H1 (cell line): ENCODE data around the gene TAS2R38. TPM values are rescaled to one million over a fixed set of nuclear protein-coding genes. Genes with fewer than 3 reads are reported as not detected.

ENCODE experiments used
- CTCF ChIA-PET: fragments of 300-600 bp; sonication (Branson Sonifier 250); formaldehyde crosslinking; loops from one replicate; lab custom pipeline; 2021; ENCODE audit not compliant: partially characterized antibody; lab: Charles Lee
- POLR2A ChIA-PET: fragments of 300-600 bp; sonication (Branson Sonifier 250); formaldehyde crosslinking; loops from one replicate; lab custom pipeline; 2021; ENCODE audit warnings: inconsistent platforms; ENCODE audit not compliant: partially characterized antibody; lab: Charles Lee
- DNase-seq, 2 experiments: peaks; one replicate each; pipeline versions ENCODE4 v3.0.0 to v3.0.0-alpha.2; 2010 to 2022; ENCODE audit warnings: low spot score in 2 of 2, low read depth in 1 of 2, mixed read lengths in 1 of 2
- FAIRE-seq: peaks from 2 replicates; lab custom pipeline; 2011; peaks lifted over from hg19 to GRCh38; lab: Jason Lieb, UNC
- H2AFZ ChIP-seq: 2 replicates; pipeline ENCODE4 v1.8.1; 2012; ENCODE audit warnings: low read length, inconsistent platforms
- H2AK5ac ChIP-seq: 2 replicates; pipeline ENCODE4 v1.6.1; 2013; ENCODE audit warnings: low read depth, low read length
- H2BK120ac ChIP-seq: replicated peaks from 2 replicates; pipeline ENCODE3; 2013; ENCODE audit warnings: low read depth, low read length, inconsistent platforms
- H2BK12ac ChIP-seq: 2 replicates; pipeline ENCODE4 v1.6.1; 2013; ENCODE audit warnings: low read depth, low read length
- H2BK15ac ChIP-seq: 2 replicates; pipeline ENCODE4 v1.6.1; 2013; ENCODE audit warnings: low read length
- H2BK20ac ChIP-seq: 2 replicates; pipeline ENCODE4 v1.6.1; 2013; ENCODE audit warnings: low read length
- H2BK5ac ChIP-seq: 2 replicates; pipeline ENCODE4 v1.6.1; 2013; ENCODE audit warnings: low read depth, low read length
- H3K14ac ChIP-seq: 2 replicates; pipeline ENCODE4 v1.6.1; 2013; ENCODE audit warnings: inconsistent platforms; ENCODE audit not compliant: insufficient read length
- H3K18ac ChIP-seq: 2 replicates; pipeline ENCODE4 v1.6.1; 2013; ENCODE audit warnings: low read length; ENCODE audit errors: extremely low read depth
- H3K23ac ChIP-seq: 2 replicates; pipeline ENCODE4 v1.6.1; 2013; ENCODE audit warnings: inconsistent platforms; ENCODE audit not compliant: insufficient read length
- H3K23me2 ChIP-seq: 2 replicates; pipeline ENCODE4 v1.6.1; 2013; ENCODE audit warnings: low read depth, low read length
- H3K27ac ChIP-seq: 2 replicates; pipeline ENCODE4 v1.6.1; 2011; ENCODE audit warnings: low read depth, low read length, inconsistent platforms
- H3K27me3 ChIP-seq, 4 experiments: replicated peaks in 1 of 4; 1 replicate in 1 of 4; 2 replicates in 3 of 4; pipeline versions ENCODE4 v1.6.1 to v1.8.1; 2011 to 2013; ENCODE audit warnings: low read length in 3 of 4, mild to moderate bottlenecking in 3 of 4, inconsistent platforms in 2 of 4, mixed read lengths in 2 of 4, moderate library complexity in 1 of 4; ENCODE audit not compliant: control insufficient read depth in 3 of 4, insufficient read depth in 3 of 4; ENCODE audit errors: extremely low read depth in 1 of 4
- H3K36me3 ChIP-seq, 4 experiments: 2 replicates each; pipeline versions ENCODE4 v1.6.1 to v1.8.1; 2011 to 2013; ENCODE audit warnings: mild to moderate bottlenecking in 4 of 4, low read length in 3 of 4, moderate library complexity in 2 of 4, control low read depth in 1 of 4, inconsistent platforms in 1 of 4; ENCODE audit not compliant: insufficient read depth in 4 of 4, control insufficient read depth in 2 of 4
- H3K4ac ChIP-seq: replicated peaks from 2 replicates; pipeline ENCODE3; 2013; ENCODE audit warnings: low read length, low read depth, mixed read lengths, inconsistent platforms; ENCODE audit not compliant: insufficient read length
- H3K4me1 ChIP-seq, 4 experiments: replicated peaks in 1 of 4; 1 replicate in 1 of 4; 2 replicates in 3 of 4; pipeline versions ENCODE4 v1.6.1 to v1.8.1; 2011 to 2013; ENCODE audit warnings: low read length in 3 of 4, inconsistent platforms in 2 of 4, mixed read lengths in 1 of 4; ENCODE audit not compliant: insufficient read depth in 4 of 4, control insufficient read depth in 3 of 4
- H3K4me2 ChIP-seq, 2 experiments: 2 replicates each; pipeline versions ENCODE4 v1.6.1 to v1.8.1; 2011 to 2013; ENCODE audit warnings: low read depth in 2 of 2, low read length in 2 of 2, control low read depth in 1 of 2, inconsistent platforms in 1 of 2, mild to moderate bottlenecking in 1 of 2; ENCODE audit not compliant: insufficient read depth in 1 of 2
- H3K4me3 ChIP-seq, 4 experiments: fragments of 200-600, 300-600 bp in 1 of 4; sonication (generic), shearing (Covaris generic), sonication (Bioruptor Twin) in 1 of 4; 2 replicates each; pipeline versions ENCODE4 v1.5.1 to v1.8.1; 2011 to 2016; ENCODE audit warnings: low read length in 4 of 4, low read depth in 3 of 4, control low read depth in 2 of 4, inconsistent platforms in 2 of 4, mild to moderate bottlenecking in 2 of 4, mixed read lengths in 1 of 4, moderate library complexity in 1 of 4; ENCODE audit not compliant: insufficient read depth in 2 of 4; ENCODE audit errors: extremely low read depth in 1 of 4
- H3K56ac ChIP-seq: replicated peaks from 2 replicates; pipeline ENCODE3; 2013; ENCODE audit warnings: low read depth, mild to moderate bottlenecking, mixed read lengths, low read length, inconsistent platforms; ENCODE audit not compliant: insufficient read length
- H3K79me1 ChIP-seq: 2 replicates; pipeline ENCODE4 v1.6.1; 2013; ENCODE audit warnings: low read depth, low read length, control low read depth
- H3K79me2 ChIP-seq, 2 experiments: 2 replicates each; pipeline versions ENCODE4 v1.6.1 to v1.8.1; 2012 to 2013; ENCODE audit warnings: low read length in 2 of 2, mild to moderate bottlenecking in 2 of 2, inconsistent platforms in 1 of 2; ENCODE audit not compliant: insufficient read depth in 2 of 2, control insufficient read depth in 1 of 2
- H3K9ac ChIP-seq, 4 experiments: replicated peaks in 1 of 4; 1 replicate in 1 of 4; 2 replicates in 3 of 4; pipeline versions ENCODE4 v1.6.1 to v1.8.1; 2011 to 2013; ENCODE audit warnings: low read depth in 3 of 4, low read length in 3 of 4, control low read depth in 2 of 4, mild to moderate bottlenecking in 2 of 4, moderate library complexity in 2 of 4, inconsistent platforms in 1 of 4; ENCODE audit errors: extremely low read depth in 1 of 4
- H3K9me3 ChIP-seq, 2 experiments: 2 replicates each; pipeline versions ENCODE4 v1.6.1 to v1.8.1; 2012 to 2013; ENCODE audit warnings: mild to moderate bottlenecking in 2 of 2, moderate library complexity in 2 of 2, control low read depth in 1 of 2, inconsistent platforms in 1 of 2, low read depth in 1 of 2, low read length in 1 of 2, mixed read lengths in 1 of 2; ENCODE audit not compliant: insufficient read depth in 2 of 2
- H4K20me1 ChIP-seq, 2 experiments: replicated peaks in 1 of 2; 2 replicates each; pipeline versions ENCODE3 to v1.8.1; 2011 to 2013; ENCODE audit warnings: inconsistent platforms in 2 of 2, low read length in 2 of 2, mild to moderate bottlenecking in 1 of 2; ENCODE audit not compliant: insufficient read depth in 2 of 2, control insufficient read depth in 1 of 2
- H4K5ac ChIP-seq: 2 replicates; pipeline ENCODE4 v1.6.1; 2013; ENCODE audit warnings: low read length, low read depth, mixed read lengths, inconsistent platforms; ENCODE audit not compliant: insufficient read length
- H4K8ac ChIP-seq: 2 replicates; pipeline ENCODE4 v1.8.0; 2013; ENCODE audit warnings: mild to moderate bottlenecking, moderate library complexity, low read length, inconsistent platforms; ENCODE audit not compliant: insufficient read depth; ENCODE audit errors: extremely low read depth
- H4K91ac ChIP-seq: replicated peaks from 2 replicates; pipeline ENCODE3; 2013; ENCODE audit warnings: low read length, mixed read lengths, inconsistent platforms; ENCODE audit not compliant: insufficient read length
- ATF3 ChIP-seq: IDR thresholded peaks from 2 replicates; pipeline ENCODE4 v1.6.1; 2011; ENCODE audit warnings: low read depth, mild to moderate bottlenecking, low read length; ENCODE audit not compliant: insufficient read depth
- BRCA1 ChIP-seq: IDR thresholded peaks from 2 replicates; pipeline ENCODE4 v1.6.1; 2012; ENCODE audit warnings: low read depth, low read length, improper control_type of control experiment
- CBX8 ChIP-seq: fragments of 300-800, 300-1000 bp; sonication (generic); IDR thresholded peaks from 2 replicates; pipeline ENCODE4 v1.7.1; 2016; ENCODE audit warnings: low read depth, low read length, borderline replicate concordance
- CTBP2 ChIP-seq: IDR thresholded peaks from 2 replicates; pipeline ENCODE4 v1.7.0; 2011; ENCODE audit warnings: borderline replicate concordance, mild to moderate bottlenecking, moderate library complexity, mixed read lengths, low read length; ENCODE audit not compliant: insufficient read depth, insufficient read length
- FOSL1 ChIP-seq: IDR thresholded peaks from 2 replicates; pipeline ENCODE4 v1.6.1; 2011; ENCODE audit warnings: mild to moderate bottlenecking, low read depth, low read length, moderate library complexity; ENCODE audit not compliant: insufficient read depth
- GABPA ChIP-seq: IDR thresholded peaks from 2 replicates; pipeline ENCODE4 v1.6.1; 2011; ENCODE audit warnings: mild to moderate bottlenecking, low read length, moderate library complexity, borderline replicate concordance; ENCODE audit not compliant: insufficient read depth
- RAD21 ChIP-seq, 2 experiments: IDR thresholded peaks in 1 of 2; conservative IDR thresholded peaks in 1 of 2; 2 replicates each; pipeline ENCODE4 v1.6.1; 2011; ENCODE audit warnings: low read depth in 2 of 2, low read length in 2 of 2, improper control_type of control experiment in 1 of 2, inconsistent platforms in 1 of 2, mild to moderate bottlenecking in 1 of 2, moderate library complexity in 1 of 2
- SUZ12 ChIP-seq: fragments of 200-600 bp; sonication (generic); IDR thresholded peaks from 2 replicates; pipeline ENCODE4 v1.6.1; 2012; ENCODE audit warnings: mild to moderate bottlenecking, inconsistent platforms, low read length, moderate library complexity, mixed read lengths
- WGBS, 2 experiments: shearing (Covaris generic) in 1 of 2; methylation state at CpG; one replicate each; pipeline versions ENCODE4 v1.1.6 to v1.1.7; 2013 to 2015; ENCODE audit warnings: low lambda C conversion rate in 2 of 2, mixed read lengths in 2 of 2, inconsistent platforms in 1 of 2, low coverage in 1 of 2, missing lambda C conversion rate in 1 of 2; ENCODE audit not compliant: insufficient replicate concordance in 2 of 2, insufficient coverage in 1 of 2, insufficient read length in 1 of 2; ENCODE audit errors: extremely low coverage in 1 of 2, missing lambda C conversion rate in 1 of 2; 5-methylcytosine and 5-hydroxymethylcytosine counted together
- polyA plus RNA-seq, 7 experiments: library from polyadenylated mRNA; depleted of rRNA in 3 of 7; stranded (reverse) in 5 of 7; unstranded in 2 of 7; fragments of >200 nt in 5 of 7; fragments of 200-250 nt in 2 of 7; gene quantifications; 1 replicate in 5 of 7; 2 replicates in 1 of 7; 4 replicates in 1 of 7; pipeline versions ENCODE4 v1.2.1 to v1.2.3, GENCODE V29; 2011 to 2013; ENCODE audit warnings: missing spikeins in 2 of 7, mixed read lengths in 2 of 7
- total RNA-seq: library from RNA; stranded (reverse); fragmentation: NEBNext Ultra II Directional; extraction: Animal tissue kit (Norgen Biotek cat#: 25700); gene quantifications from 2 replicates; pipeline ENCODE4 v1.2.1, GENCODE V29; 2021

TAS2R38 gene
- total and polyA plus RNA-seq, 2 of the 8 experiments (the other 6 are each of a cell fraction or from before 2014, with no cell fraction given): 0.11 TPM; not detected in 1

- Histone ChIP-seq H3K4me2 (no peak overlapping the region), H3K9me3 (no peaks in the 10 kb centered on the region), H4K8ac (no peak overlapping the region), H3K79me2 (no peaks in the 10 kb centered on the region), H4K91ac (no peak overlapping the region), H3K14ac (no peak overlapping the region), H3K4me3 (no peak overlapping the region), H2BK20ac (no peak overlapping the region), H2BK120ac (no peak overlapping the region), H2BK12ac (no peak overlapping the region), H3K18ac (no peak overlapping the region), H3K27ac (no peak overlapping the region), H3K4me1 (0 out of 7 replicates have a peak, but pooled peaks cover 0 to 2% (median 0%) of the 10 kb centered on the region in 4 experiments), H3K23ac (no peak overlapping the region), H3K27me3 (no peaks in the 10 kb centered on the region), H2AFZ (no peak overlapping the region), H3K9ac (no peak overlapping the region), H3K36me3 (no peaks in the 10 kb centered on the region), H3K23me2 (peaks cover 2% of the 10 kb centered on the region; the same call in 1 of the 2 replicates), H4K20me1 (no peaks in the 10 kb centered on the region), H4K5ac (no peak overlapping the region), H2BK15ac (no peak overlapping the region), H2AK5ac (no peak overlapping the region), H3K56ac (no peak overlapping the region), H2BK5ac (no peak overlapping the region), H3K79me1 (no peaks in the 10 kb centered on the region), H3K4ac (no peak overlapping the region)
- DNase-seq: no peak
- ChIA-PET CTCF (interaction anchor here (1.3 to 3.3 kb wide), 3 partner anchors 12 to 18 kb away, joined by 3 to 28 read pairs (median 4); no protein-coding TSS in a partner anchor), POLR2A (no interaction called here)
- FAIRE-seq: no peak
- WGBS, 2 experiments: 92% methylated on average over 1 of the region's 1 CpG; no CpG with 5 or more reads in 1 of the 2 experiments
- TF ChIP-seq ATF3 (no peak), FOSL1 (no peak), CBX8 (no peak), CTBP2 (no peak), SUZ12 (no peak), GABPA (no peak), BRCA1 (no peak), RAD21 (IDR thresholded peaks at IDR 0.05 in 1 of 2, conservative IDR thresholded peaks at IDR 0.05 in 1 of 2; ENCODE audit: low read depth in 2 of 2, low read length in 2 of 2) (no peak)
Measured at GRCh38 chr7:141993354-141993753, 19.8 kb upstream of the TAS2R38 start.
